Measurements from ENCODE around the gene SMIM45.

SMIM45 gene

DNA sequence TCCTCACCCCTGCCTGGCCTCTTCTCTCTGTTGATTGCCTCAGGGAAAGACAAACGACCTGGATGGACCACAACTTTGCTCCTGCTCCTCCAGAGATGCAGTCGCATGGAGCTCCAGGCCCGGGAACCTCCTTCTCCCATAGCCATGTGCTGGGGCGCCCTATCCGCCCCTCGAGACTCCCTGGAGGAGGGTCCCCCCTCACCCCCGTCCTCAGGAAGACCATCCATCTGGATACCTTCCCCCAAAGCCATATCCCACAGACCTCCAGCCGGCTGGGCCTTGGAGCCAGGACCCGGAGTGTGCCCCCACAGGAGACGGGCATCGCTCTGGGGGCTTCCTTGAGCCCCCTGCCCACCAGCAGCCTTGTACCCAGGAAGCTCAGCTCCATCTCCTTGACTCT is 19.5 kb downstream of the SMIM45 start:
- TF ChIP-seq, protein P1, sequence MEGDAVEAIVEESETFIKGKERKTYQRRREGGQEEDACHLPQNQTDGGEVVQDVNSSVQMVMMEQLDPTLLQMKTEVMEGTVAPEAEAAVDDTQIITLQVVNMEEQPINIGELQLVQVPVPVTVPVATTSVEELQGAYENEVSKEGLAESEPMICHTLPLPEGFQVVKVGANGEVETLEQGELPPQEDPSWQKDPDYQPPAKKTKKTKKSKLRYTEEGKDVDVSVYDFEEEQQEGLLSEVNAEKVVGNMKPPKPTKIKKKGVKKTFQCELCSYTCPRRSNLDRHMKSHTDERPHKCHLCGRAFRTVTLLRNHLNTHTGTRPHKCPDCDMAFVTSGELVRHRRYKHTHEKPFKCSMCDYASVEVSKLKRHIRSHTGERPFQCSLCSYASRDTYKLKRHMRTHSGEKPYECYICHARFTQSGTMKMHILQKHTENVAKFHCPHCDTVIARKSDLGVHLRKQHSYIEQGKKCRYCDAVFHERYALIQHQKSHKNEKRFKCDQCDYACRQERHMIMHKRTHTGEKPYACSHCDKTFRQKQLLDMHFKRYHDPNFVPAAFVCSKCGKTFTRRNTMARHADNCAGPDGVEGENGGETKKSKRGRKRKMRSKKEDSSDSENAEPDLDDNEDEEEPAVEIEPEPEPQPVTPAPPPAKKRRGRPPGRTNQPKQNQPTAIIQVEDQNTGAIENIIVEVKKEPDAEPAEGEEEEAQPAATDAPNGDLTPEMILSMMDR (IDR thresholded peaks at IDR 0.05; ENCODE audit: control extremely low read depth, extremely low read depth, low read depth, missing control alignments), result no peak
- ChIA-PET POLR2A (no interaction called here), CTCF (interaction anchor here (0.8 to 1.3 kb wide), 3 partner anchors 9 to 502 kb away, joined by 3 read pairs; partner anchors contain the start of gene NDUFA6)
- DNase-seq (ENCODE audit: extremely low spot score), result no peak

- CTCF ChIA-PET, result no interaction called here
- TF ChIP-seq, protein P1 (IDR thresholded peaks at IDR 0.05; ENCODE audit: control extremely low read depth, extremely low read depth, low read depth, missing control alignments), result no peak
- no peak for DNase-seq (ENCODE audit: extremely low spot score)
- POLR2A ChIA-PET, result interaction anchor here (0.7 kb wide), 1 partner anchor 35 kb away, joined by 5 read pairs; no protein-coding TSS in a partner anchor
These were observed 22.8 kb downstream of the SMIM45 start for GRCh38 chr22:41974691-41975290.

GRCh38 chr22:41975299-41976069 is 23.5 kb downstream of the SMIM45 start:
- no peak for DNase-seq (ENCODE audit: extremely low spot score)
- ChIA-PET CTCF (no interaction called here), POLR2A (no interaction called here)
- TF ChIP-seq, protein P1 (IDR thresholded peaks at IDR 0.05; ENCODE audit: control extremely low read depth, extremely low read depth, low read depth, missing control alignments), result no peak

- TF ChIP-seq, protein P1 (IDR thresholded peaks at IDR 0.05; ENCODE audit: control extremely low read depth, extremely low read depth, low read depth, missing control alignments), result no peak
- CTCF ChIA-PET, result no interaction called here
- DNase-seq (ENCODE audit: extremely low spot score), result peak; percentile 51
- POLR2A ChIA-PET, result no interaction called here
These were observed 24.3 kb downstream of the SMIM45 start for GRCh38 chr22:41976070-41976901.

DNA sequence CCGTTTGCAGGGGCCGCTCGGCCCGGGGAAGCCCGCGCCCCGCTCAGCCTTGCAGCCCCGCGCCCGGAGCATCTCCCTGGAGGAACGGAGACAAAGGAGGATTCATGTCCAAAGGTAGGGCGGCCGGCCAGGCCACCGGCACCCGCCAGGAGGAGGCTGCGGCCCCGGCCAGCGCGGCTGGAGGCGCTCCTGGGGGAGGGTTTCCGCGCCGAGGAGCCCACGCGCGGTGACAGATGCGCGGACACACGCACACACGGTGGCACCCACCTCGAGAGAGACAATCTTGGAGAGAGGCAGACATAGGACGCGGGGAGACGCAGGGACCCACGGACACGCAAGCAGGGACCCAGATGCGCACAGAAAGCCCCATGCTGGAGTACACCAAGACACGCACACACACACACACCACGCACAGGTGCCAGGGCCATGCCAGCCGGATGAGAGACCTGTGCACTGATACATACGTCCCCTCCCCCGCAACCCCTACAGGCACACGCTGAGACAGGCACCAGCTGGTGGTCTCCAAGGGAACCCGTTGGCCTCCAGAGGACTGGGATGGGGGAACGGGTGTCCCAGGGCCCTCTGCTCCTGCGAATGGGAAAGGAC is 25.1 kb downstream of the SMIM45 start:
- POLR2A ChIA-PET, result no interaction called here
- DNase-seq (ENCODE audit: extremely low spot score), result no peak
- TF ChIP-seq, protein P1 (IDR thresholded peaks at IDR 0.05; ENCODE audit: control extremely low read depth, extremely low read depth, low read depth, missing control alignments), result peak; percentile 3
- CTCF ChIA-PET, result interaction anchor here (0.8 kb wide), 1 partner anchor 467 kb away, joined by 3 read pairs; no protein-coding TSS in a partner anchor

DNA sequence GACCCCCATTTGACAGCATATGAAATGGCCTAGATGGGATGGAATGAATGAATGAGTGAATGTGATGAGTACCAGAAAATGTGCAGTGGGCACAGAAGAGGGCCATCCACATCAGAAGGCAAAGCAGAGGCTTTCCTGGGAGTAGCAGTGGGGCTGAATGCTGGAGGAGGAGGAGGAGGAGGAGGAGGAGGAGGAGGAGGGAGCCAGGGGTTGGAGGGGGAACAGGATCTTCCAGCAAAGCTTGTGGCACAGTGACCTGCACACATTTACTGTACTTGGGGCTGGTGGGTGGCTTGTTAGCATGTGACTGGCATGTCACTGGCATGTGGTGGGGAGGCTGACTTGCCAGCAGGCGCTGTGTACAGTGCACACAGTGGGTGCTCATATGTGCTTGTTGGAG is 26.8 kb downstream of the SMIM45 start:
- ChIA-PET POLR2A (no interaction called here), CTCF (interaction anchor here (1.1 to 1.4 kb wide), 2 partner anchors 10 to 21 kb away, joined by 3 read pairs; partner anchors contain the start of gene SEPTIN3)
- no peak for DNase-seq (ENCODE audit: extremely low spot score)
- TF ChIP-seq, protein P1 (IDR thresholded peaks at IDR 0.05; ENCODE audit: control extremely low read depth, extremely low read depth, low read depth, missing control alignments), result no peak
